Measurements from ENCODE around the gene DFFB.

DFFB gene

DNA sequence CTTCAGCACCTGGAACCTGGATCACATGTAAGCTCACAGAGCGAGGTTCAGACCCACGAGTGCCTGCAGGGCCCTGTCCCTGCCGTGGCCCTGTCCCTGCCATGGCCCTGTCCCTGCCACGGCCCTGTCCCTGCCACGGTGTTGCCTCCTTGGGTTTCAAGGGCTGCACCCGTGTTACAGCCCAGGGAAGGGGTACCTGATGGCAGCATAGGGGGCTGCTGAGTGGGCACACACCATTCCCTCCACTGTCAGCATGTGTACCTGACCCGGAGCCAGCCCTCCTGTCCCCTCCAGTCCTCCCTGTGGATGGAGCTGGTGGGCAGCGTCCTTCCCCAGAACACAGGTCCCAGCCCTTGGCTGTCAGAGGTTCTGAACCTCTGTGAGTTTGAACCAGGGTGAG lies 15.3 kb downstream of the DFFB start:
- no peak for DNase-seq (ENCODE audit: low read depth in 2 of 2)

DNA sequence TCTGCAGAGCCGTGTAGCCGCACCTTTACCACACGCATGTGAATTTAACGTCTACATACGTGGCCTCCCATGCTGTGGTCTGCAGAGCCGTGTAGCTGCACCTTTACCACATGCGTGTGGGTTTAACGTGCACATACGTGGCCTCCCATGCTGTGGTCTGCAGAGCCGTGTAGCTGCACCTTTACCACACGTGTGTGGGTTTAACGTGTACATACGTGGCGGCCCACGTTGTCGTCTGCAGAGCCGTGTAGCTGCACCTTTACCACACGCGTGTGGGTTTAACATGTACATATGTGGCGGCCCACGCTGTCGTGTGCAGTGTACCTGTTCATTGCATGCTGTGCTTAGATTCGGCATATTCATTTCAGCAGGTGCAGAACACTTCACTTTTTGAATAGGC lies 17.5 kb downstream of the DFFB start:
- no peak for DNase-seq (ENCODE audit: low read depth in 2 of 2)

DNA sequence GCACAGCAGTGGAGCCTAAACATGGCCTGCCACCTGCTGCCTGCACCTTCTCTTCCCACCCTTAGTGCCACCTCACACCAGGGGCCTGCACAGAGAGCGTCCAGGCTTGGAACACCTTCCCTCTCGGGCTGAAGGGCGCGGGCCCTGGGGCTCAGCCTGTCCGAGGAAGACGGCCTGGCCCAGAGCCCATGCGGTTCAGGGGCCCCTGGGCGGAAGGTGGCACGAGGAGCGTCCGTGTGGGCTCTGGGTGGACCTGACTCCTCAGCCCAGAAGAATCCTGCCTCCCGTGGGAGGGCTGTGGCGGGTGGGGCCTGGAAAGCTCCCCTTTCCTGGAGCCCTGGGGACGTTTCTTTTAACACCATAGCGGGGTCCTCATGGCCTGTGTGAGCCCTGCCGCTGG lies 19.4 kb downstream of the DFFB start:
- DNase-seq (ENCODE audit: low read depth in 2 of 2): no peak

DNA sequence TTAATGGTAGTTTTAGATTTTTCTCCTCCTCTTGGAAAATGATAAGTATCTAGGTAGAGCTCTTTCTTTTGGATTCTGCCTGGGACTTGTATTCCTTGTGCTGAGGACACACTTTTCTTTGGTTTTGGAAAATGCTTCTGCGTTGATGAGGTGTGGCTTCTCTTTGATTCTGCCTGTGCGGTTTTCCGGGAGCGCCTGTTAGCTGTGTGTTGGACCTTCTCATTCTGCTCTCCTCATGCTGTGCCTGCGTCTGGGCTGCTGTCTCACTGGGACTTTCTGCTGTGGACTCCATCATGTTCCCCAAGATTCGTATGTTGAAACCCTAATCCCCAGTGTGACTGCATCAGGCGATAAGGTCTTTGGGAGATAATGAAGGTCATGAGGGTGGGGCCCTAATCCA lies 21.8 kb downstream of the DFFB start:
- DNase-seq (ENCODE audit: low read depth in 2 of 2): no peak

DNA sequence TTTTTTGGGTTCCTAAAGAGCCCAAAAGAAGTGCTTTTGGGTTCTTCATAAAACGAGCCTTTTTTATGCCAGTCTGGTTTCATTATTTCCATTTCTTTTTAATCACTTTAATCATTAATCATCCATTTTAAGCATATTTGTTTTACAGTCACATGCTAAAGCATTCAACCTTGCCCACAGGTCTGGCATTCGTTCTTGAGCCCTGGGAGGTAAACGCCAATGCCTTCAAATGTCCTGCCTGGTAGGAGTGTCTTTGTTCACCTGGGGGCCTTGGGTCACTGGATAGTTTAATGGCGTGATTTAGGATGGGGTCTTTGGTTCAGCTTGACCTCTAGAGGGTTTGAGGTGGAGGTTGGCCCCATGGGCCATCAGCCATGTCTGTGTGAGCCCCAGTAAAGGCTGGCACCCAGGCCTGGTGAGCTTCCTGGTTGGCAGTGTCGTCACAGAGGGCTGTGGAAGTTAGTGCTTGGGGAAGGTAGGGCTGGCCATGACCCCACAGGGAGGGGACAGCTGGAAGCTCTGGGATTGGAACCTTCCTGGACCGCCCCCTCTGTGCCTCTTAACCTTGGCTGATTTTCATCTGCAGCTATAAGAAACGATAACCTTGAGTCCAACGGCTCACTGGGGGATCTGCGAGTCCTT lies 22.6 kb downstream of the DFFB start:
- DNase-seq (ENCODE audit: low read depth in 2 of 2): no peak

DNA sequence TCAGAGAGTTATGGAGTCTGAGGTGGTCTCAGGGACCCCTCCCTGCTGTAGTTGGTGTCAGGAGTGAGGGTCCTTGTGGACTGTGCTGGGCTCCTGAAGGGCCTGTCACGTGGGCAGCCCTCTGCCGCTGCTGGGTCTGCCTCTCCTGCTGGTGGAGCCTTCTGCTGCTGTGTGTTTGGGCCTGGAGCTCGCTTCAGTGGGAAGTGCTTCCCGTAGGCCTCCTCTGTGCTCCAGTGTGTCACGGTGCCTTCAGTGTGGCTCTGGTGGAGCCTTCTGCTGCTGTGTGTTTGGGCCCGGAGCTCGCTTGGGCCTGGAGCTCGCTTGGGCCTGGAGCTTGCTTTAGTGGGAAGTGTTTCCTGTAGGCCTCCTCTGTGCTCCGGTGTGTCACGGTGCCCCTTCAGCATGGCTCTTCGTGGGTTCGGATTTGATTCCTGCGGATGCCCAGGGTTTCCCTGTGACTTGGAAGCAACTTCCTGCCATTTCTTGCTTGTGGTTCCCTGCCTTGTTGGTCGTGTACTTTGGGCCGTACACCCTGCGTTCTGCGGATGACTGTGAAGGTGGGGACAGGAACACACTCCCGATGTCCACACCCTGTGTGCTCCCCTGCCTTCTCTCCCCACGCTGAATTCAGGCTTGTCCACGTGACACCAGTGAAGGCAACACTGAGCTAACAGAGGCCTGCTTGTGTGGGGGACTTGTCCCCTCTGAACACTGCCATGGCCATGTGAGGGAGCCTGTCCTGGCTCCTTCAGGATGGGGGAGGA lies 23.3 kb downstream of the DFFB start:
- DNase-seq (ENCODE audit: low read depth in 2 of 2): no peak

DNA sequence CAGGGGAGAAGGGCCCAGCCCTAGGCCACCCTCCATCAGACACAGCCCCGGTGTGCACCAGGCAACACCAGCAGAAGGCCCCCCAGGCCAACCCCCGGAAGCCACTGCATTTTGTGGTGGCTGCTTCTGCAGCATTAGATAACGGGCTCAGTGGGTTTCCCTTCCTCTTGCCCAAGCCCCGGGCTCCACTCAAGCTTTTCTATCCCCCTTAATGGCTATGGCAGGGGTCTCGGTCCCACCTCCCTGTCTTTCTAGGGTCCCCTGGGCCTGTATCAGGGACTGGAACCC lies 23.9 kb downstream of the DFFB start:
- no peak for DNase-seq (ENCODE audit: low read depth in 2 of 2)

DNA sequence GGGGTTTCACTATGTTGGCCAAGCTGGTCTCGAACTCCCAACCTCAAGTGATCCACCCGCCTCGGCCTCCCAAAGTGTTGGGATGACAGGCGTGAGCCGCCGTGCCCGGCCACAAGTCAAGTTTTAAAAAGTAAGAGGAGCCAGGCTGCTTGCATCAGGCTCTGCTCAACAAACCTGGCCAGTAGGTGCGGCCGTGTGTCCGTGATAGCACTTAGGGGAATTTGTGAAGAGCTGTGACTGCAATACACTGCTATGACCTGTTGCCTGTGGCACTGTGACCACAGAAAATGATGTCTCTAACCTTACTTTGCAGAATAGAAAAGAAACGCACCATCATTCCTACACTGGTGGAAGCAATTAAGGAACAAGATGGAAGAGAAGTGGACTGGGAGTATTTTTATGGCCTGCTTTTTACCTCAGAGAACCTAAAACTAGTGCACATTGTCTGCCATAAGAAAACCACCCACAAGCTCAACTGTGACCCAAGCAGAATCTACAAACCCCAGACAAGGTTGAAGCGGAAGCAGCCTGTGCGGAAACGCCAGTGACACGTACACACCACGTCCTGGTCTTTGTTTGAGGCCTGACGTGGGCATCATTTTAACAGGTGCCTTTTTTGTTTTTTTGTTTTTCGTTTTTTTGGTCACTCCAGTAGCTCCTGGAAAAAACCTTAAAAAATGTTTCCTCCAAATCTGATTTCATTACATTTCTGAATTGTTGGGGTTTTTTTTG lies 26.1 kb downstream of the DFFB start:
- DNase-seq (ENCODE audit: low read depth in 2 of 2): no peak

DNA sequence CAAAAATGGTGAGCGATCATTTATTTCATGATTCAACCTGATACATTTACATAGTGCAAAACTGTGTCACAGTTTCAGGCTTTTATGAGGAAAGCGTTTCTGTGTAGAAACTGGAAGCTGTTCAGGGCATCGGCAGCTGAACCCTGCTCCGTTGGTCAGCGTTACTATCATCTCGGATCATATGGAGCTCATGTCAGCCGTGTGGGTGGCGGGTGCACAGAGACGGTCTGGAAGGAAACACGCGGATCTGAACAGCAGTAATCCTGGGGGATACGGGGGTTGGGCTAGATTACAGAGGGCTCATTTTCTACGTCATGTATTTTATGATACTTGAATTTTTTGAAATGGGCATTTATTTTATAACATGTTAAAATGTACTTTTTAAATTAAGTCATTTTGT lies 27.7 kb downstream of the DFFB start:
- no peak for DNase-seq (ENCODE audit: low read depth in 2 of 2)

DNA sequence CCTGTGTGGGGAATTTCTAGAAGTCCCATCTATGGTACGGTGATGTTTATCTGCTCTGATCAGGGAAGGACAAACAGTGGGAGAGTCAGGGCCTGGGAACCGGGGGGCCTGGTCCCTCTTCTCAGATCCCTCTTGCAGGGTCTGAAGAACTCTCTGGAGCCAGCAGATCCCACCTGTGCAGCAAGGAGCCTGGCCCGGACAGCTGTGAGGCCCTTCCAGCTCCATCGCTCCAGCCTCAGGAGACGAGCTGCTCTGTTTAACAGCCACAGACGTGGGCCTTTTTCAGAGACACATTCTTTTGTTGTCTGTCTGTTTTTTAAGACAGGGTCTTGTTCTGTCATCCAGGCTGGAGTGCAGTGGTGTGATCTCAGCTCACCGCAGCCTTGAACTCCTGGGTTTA lies 28.3 kb downstream of the DFFB start:
- no peak for DNase-seq (ENCODE audit: low read depth in 2 of 2)

DNA sequence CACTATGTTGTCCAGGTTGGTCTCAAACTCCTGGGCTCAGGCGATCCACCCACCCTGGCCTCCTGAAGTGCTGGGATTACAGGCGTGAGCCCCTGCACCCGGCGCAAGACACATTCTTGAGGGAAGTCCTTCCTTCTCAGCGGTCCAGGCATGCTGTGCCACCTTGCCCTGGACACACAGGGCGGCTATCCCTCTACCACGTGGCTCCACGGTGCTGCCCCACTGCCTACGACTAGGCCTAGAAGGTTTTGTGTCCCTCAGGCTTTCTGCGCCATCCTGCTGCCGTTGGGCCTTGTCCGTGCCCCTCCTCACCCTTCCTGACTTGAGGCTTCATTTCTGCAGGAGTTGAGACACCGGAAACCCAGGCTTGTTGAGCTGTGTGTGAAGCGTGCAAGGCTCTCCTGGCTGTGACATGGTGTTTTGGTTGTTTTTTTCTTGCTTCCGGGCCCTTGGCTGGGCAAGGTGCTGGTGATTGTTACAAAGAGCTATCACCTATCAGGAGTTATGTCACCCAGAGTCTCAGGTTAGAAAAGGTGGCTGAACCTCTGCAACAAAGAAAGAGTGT lies 28.9 kb downstream of the DFFB start:
- no peak for DNase-seq (ENCODE audit: low read depth in 2 of 2)

DNA sequence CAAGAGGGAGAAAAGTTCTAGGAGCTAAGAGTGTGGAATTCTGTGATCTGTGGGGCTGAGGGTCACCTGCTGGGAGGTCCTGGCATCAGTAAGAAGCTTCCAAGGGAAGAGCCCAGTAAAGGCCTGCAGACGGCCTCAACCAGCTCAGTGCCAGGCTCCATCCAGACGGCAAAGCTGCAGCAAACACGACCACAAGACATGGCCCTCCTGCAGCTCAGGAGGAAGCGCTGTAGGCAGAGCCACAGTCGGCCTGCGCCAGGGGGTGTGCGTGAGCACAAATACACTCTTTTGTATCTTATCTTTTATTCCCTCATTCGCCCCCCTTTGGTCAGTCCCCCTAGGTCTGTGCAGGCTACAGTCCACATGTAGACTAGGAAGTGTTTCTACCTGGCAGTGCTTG lies 29.4 kb downstream of the DFFB start:
- DNase-seq (ENCODE audit: low read depth in 2 of 2): no peak

DNA sequence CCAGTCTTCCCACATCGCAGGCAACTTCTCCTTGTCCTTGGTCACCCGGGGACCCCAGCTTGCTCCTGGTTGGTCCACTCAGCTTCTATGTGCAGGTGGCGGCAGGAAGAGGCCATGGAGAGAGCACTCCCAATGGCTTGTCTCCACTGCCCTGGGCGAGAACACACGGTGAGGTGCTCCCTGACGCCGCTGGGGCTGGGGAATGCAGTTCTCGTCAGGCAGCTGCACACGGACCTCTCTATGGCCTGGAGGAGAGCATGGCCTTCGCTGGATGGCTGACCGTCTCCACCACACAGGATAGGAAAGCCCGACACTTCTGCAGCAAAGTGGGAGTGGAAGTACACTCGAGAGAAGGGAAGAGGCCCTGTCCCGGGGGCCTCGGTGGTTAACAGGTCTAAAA lies 31.0 kb downstream of the DFFB start:
- no peak for DNase-seq (ENCODE audit: low read depth in 2 of 2)

DNA sequence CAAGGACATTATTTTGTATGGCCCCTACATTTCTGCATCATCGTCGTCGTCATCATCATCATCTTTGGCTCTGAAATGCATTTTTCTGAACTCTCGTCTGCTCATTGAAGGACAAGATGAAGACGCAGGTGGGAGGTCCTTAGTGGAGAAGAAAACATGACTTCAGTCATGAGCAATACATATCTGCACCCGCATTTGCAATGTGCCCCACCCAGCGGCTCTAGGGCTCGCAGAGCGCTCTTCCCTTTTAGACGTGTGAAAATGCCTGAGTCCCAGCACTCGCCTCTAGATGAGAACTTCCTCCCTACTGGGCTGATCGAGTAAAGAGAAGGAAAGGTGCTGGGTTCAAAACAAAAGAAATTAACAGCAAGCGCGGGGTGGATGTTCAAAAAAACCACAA lies 32.7 kb downstream of the DFFB start:
- no peak for DNase-seq (ENCODE audit: low read depth in 2 of 2)

DNA sequence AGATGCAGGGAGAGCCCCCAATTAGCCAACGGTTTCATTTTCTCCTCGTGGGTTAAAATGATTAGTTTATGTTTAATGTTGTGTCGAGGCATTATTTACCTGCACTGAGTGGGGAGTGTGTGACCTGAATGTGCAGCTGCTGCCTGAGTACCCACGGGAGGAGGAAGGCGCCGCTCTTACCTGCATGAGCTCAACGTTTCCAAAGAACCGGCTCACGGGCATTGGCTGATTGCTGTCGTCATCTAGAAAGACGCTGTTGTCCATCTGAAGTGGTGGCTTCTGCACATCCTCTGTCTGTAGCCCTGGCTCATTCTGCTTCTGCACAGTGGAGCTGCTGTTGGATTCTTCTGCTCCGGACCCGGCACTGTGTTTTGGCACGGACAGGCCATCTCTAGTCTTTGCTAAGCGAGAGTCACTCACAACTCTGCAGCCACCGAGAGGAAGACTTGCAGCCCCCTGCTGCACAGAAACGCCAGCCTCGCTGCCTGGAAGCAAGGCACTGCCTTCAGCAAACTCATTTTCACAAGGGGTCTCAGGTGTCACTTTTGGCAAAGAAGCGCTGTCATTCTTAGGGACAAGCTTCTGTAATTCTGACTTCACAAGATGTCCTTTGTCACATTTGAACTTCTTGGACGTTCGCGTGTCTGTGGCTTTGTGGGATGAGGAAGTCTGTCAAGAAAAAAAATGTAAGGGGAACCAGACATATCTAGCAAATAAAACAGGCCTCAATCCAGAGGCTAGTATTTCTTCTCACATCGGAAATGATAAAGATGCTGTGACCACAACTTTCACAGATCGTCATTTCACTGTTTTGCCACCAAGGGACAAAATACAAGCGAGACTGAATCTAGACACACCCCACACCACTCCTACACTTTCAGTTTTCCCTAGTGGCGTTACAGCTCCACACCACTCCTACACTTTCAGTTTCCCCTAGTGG lies 33.4 kb downstream of the DFFB start:
- no peak for DNase-seq (ENCODE audit: low read depth in 2 of 2)

DNA sequence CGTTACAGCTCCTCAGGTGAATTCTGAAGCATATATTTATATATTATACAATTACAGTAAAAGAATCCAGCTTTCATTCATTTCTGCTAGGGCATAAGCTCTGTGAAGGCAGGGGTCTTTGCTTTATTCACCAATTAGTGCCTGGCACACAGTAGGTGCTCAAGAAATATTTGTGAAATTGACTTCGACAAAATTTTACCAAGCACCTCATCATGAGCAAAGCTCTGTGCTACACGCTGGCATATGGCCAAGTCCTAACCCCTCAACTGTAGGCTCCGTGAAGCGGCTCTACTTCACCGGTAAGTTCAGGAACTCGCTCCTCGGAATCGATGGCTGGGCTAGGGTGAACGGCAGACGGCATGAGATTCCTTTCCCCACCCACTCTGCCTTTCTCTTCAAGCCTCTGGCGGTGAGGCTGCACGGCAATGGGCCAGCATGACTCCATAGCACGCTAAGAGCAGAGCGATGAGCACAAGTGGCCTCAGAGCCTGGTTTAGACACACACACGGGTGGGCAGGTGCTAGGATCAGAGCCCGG lies 34.1 kb downstream of the DFFB start:
- no peak for DNase-seq (ENCODE audit: low read depth in 2 of 2)

DNA sequence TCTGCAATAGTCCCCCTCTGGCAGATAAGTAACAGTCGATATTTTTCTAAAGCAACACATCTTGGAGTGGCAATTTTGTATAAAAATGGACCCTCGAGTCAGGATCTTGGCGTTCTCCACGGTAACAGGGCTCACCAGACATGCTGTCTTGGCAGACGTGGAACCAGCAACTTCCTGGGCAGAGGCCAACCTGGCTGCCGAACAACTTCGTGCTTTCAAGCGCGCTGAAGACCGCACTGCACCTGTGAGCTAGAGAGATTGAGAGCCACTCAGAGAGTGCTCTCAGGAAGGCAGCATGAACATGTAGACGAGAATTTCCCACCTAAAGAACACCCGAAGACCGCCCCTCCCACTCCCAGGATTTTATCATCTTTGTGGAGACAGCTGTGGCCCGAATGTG lies 35.5 kb downstream of the DFFB start:
- DNase-seq (ENCODE audit: low read depth in 2 of 2): no peak

DNA sequence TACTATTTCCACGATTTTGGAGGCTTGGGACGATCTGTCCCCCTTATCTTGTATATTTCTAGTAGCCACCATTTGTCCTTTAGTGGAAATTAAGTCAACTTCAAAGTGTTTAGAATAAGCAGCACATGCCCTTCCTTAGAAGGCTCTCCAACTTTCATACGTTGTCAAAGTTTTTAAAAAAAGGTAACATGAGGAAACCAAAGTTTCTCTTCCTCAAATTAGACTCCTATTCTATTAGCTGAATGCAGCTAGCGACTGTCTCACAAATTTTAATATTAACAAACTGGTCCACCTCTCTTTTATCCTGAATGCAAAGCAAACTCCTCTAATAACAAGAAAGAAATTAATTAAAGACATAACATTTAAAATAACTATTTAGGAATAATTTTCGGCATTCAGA lies 35.9 kb downstream of the DFFB start:
- DNase-seq (ENCODE audit: low read depth in 2 of 2): no peak

DNA sequence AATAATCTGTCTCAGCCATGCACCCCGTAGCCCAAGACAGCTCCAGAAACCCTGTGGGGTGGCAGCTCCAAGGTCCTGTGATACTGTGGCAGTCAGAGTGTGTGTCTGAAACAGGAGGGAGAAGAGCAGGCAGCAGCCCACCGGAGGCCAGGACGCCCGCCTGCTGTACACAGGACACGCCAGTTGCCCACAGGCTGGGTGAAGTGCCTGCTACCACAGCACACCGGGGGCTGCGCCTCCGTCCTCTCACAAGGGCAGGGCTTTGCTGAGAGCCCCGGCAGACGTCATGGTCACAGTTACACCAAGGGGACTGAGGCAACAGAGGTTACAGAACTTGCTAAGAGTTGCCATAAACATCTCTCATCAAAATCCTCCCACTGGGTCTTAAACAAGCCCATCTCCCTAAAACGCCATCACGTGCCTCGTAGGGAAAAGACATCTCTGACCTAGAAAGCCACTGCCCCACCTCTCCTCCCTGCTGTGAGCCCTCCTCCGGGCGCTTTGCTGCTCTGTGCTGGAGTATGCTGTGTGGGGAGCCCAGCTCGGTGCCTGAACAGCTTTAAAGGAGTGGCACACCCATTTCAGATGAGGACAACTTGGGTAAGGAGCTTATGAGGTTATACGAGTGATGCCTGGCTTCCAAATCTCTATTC lies 37.5 kb downstream of the DFFB start:
- no peak for DNase-seq (ENCODE audit: low read depth in 2 of 2)

DNA sequence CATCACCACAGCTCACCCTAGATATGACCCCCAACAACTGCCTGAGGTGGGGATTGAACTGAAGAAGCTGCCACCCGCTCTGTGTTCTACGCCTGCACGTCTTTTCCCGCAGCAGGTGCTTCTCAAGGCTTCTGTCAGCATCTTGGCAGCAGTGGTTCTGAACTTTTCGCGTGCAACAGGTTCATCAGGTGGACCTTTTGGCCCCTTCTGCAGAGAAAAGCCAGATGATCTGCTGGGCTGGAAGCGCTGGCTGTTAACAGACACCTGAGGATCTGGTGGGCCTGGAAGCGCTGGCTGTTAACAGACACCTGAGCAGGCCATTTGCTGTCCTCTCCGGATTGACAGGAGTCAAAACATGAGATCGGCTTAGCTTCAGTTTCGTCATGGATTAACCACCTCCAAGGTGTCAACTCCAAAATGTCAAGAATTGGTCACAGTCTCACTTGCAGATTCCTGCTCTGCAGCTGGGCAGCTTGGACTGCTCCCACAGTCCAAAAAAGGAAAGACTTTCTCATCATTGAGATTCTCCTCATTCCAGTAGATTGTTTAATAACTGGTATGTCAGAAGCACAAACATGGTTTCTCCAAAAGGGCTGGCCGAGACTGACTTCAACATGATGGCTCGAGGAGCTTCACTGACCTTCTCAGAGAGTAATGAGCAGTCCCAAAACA lies 38.1 kb downstream of the DFFB start:
- DNase-seq (ENCODE audit: low read depth in 2 of 2): no peak

DNA sequence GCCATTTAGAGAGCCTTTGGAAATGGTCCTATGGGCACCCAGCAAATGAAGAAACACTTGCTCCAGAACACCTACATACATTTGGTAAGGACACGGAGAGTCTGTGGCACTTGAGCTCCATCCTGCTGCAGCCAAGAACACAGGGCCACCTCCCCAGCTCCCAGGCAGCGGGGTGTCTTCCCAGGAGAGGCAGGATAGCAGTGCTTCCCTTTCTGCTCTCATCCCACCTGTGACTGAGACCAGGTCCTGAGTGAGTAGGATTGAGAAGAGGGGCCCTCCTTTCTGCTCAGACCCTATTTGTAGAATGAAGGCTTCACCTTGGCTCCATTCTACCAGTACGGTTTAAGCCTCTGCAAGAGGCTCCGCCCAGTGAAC lies 38.7 kb downstream of the DFFB start:
- no peak for DNase-seq (ENCODE audit: low read depth in 2 of 2)

Data from stimulated activated CD4-positive, alpha-beta T cell treated with anti-CD3 and anti-CD28 coated beads, Interleukin-1b, Interleukin-23, amount 100 ng/mL, for 1 hour (primary cell).